ENCODE data around the gene CLSTN3.
"Not testable (repeated sequence)": the region's sequence is repeated elsewhere in the genome, so short reads cannot be mapped to it uniquely, and the experiment has no call there.

CLSTN3 gene

GRCh38 chr12:7162691-7163114 lies 32.5 kb downstream of the CLSTN3 start:
- Mint-ChIP-seq H3K9me3 (ENCODE audit: low read depth) (no peaks in the 10 kb centered on the region), H3K27me3 (peaks cover 10% of the 10 kb centered on the region), H3K27ac (no peak overlapping the region), H3K4me3 (peak overlapping the region; percentile 54), H3K4me1 (ENCODE audit: low read depth) (peaks cover 13% of the 10 kb centered on the region), H3K36me3 (no peaks in the 10 kb centered on the region)

GRCh38 chr12:7169951-7170350 lies 39.8 kb downstream of the CLSTN3 start:
- H3K27me3 Mint-ChIP-seq: peaks cover 19% of the 10 kb centered on the region
- H3K4me1 Mint-ChIP-seq (ENCODE audit: low read depth): no peaks in the 10 kb centered on the region
- H3K9me3 Mint-ChIP-seq (ENCODE audit: low read depth): peaks cover 11% of the 10 kb centered on the region
- no peak overlapping the region for H3K4me3 Mint-ChIP-seq
- H3K36me3 Mint-ChIP-seq: peaks cover 7% of the 10 kb centered on the region
- no peak overlapping the region for H3K27ac Mint-ChIP-seq

- Mint-ChIP-seq H3K9me3 (ENCODE audit: low read depth) (peaks cover 11% of the 10 kb centered on the region), H3K4me3 (no peak overlapping the region), H3K27ac (no peak overlapping the region), H3K27me3 (peaks cover 22% of the 10 kb centered on the region), H3K4me1 (ENCODE audit: low read depth) (no peaks in the 10 kb centered on the region), H3K36me3 (peaks cover 7% of the 10 kb centered on the region)
Observed at GRCh38 chr12:7171854-7172253, 41.7 kb downstream of the CLSTN3 start.

GRCh38 chr12:7175493-7175892 lies 45.3 kb downstream of the CLSTN3 start:
- H3K36me3 Mint-ChIP-seq: peaks cover 6% of the 10 kb centered on the region
- no peak overlapping the region for H3K4me3 Mint-ChIP-seq
- no peaks in the 10 kb centered on the region for H3K4me1 Mint-ChIP-seq (ENCODE audit: low read depth)
- H3K9me3 Mint-ChIP-seq (ENCODE audit: low read depth): peaks cover 9% of the 10 kb centered on the region
- H3K27me3 Mint-ChIP-seq: peaks cover 24% of the 10 kb centered on the region
- H3K27ac Mint-ChIP-seq: no peak overlapping the region

- H3K9me3 Mint-ChIP-seq (ENCODE audit: low read depth): peaks cover 5% of the 10 kb centered on the region
- H3K27me3 Mint-ChIP-seq: peaks cover 22% of the 10 kb centered on the region
- no peaks in the 10 kb centered on the region for H3K4me1 Mint-ChIP-seq (ENCODE audit: low read depth)
Observed at GRCh38 chr12:7176595-7176994, 46.4 kb downstream of the CLSTN3 start.

GRCh38 chr12:7178481-7178880 lies 48.3 kb downstream of the CLSTN3 start:
- Mint-ChIP-seq H3K27ac (no peak overlapping the region), H3K27me3 (peaks cover 20% of the 10 kb centered on the region), H3K4me3 (no peak overlapping the region), H3K9me3 (ENCODE audit: low read depth) (no peaks in the 10 kb centered on the region), H3K4me1 (ENCODE audit: low read depth) (no peaks in the 10 kb centered on the region), H3K36me3 (peaks cover 3% of the 10 kb centered on the region)

More at GRCh38 chr12:7176595-7176994, 46.4 kb downstream of the CLSTN3 start:
- H3K36me3 Mint-ChIP-seq: peaks cover 5% of the 10 kb centered on the region
- no peak overlapping the region for H3K27ac Mint-ChIP-seq
- no peak overlapping the region for H3K4me3 Mint-ChIP-seq

GRCh38 chr12:7180685-7181084 lies 50.5 kb downstream of the CLSTN3 start:
- Mint-ChIP-seq H3K27ac (no peak overlapping the region), H3K36me3 (peaks cover 3% of the 10 kb centered on the region), H3K4me3 (no peak overlapping the region), H3K27me3 (peaks cover 14% of the 10 kb centered on the region), H3K9me3 (ENCODE audit: low read depth) (no peaks in the 10 kb centered on the region), H3K4me1 (ENCODE audit: low read depth) (no peaks in the 10 kb centered on the region)

GRCh38 chr12:7186058-7186457 lies 55.9 kb downstream of the CLSTN3 start:
- H3K9me3 Mint-ChIP-seq (ENCODE audit: low read depth); H3K36me3 Mint-ChIP-seq; H3K27me3 Mint-ChIP-seq; H3K4me3 Mint-ChIP-seq; H3K27ac Mint-ChIP-seq: not testable (repeated sequence)
- peaks cover 18% of the 10 kb centered on the region for H3K4me1 Mint-ChIP-seq (ENCODE audit: low read depth)

- peaks cover 40% of the 10 kb centered on the region for H3K4me1 Mint-ChIP-seq (ENCODE audit: low read depth)
Observed at GRCh38 chr12:7188562-7189397, 58.6 kb downstream of the CLSTN3 start.

GRCh38 chr12:7189398-7190267 lies 59.5 kb downstream of the CLSTN3 start, which contains the start of gene PEX5:
PEX5 (plus strand) TSS chr12:7189686; CDS start chr12:7190378, 692 bp downstream.
- Mint-ChIP-seq H3K27ac (peak within 1 kb of the TSS; percentile 95), H3K4me3 (peak within 1 kb of the TSS; percentile 95), H3K27me3 (no peaks in the 10 kb centered on the region), H3K4me1 (ENCODE audit: low read depth) (peaks cover 46% of the 10 kb centered on the region), H3K36me3 (peaks cover 9% of the 10 kb centered on the region), H3K9me3 (ENCODE audit: low read depth) (no peaks in the 10 kb centered on the region)

More at GRCh38 chr12:7188562-7189397, 58.6 kb downstream of the CLSTN3 start:
- Mint-ChIP-seq H3K4me3 (peak overlapping the region; percentile 95), H3K36me3 (peaks cover 9% of the 10 kb centered on the region), H3K27ac (peak overlapping the region; percentile 95), H3K27me3 (no peaks in the 10 kb centered on the region), H3K9me3 (ENCODE audit: low read depth) (no peaks in the 10 kb centered on the region)

GRCh38 chr12:7190268-7191055 lies 60.3 kb downstream of the CLSTN3 start:
- Mint-ChIP-seq H3K9me3 (ENCODE audit: low read depth) (no peaks in the 10 kb centered on the region), H3K4me1 (ENCODE audit: low read depth) (peaks cover 54% of the 10 kb centered on the region), H3K4me3 (peak overlapping the region; percentile 90), H3K36me3 (peaks cover 9% of the 10 kb centered on the region), H3K27me3 (no peaks in the 10 kb centered on the region), H3K27ac (peak overlapping the region; percentile 81)

GRCh38 chr12:7193674-7194073 lies 63.5 kb downstream of the CLSTN3 start:
- H3K36me3 Mint-ChIP-seq: peaks cover 12% of the 10 kb centered on the region
- no peak overlapping the region for H3K4me3 Mint-ChIP-seq
- no peaks in the 10 kb centered on the region for H3K27me3 Mint-ChIP-seq
- H3K4me1 Mint-ChIP-seq (ENCODE audit: low read depth): peaks cover 49% of the 10 kb centered on the region
- no peaks in the 10 kb centered on the region for H3K9me3 Mint-ChIP-seq (ENCODE audit: low read depth)
- no peak overlapping the region for H3K27ac Mint-ChIP-seq

GRCh38 chr12:7197841-7198240 lies 67.7 kb downstream of the CLSTN3 start:
- peaks cover 21% of the 10 kb centered on the region for H3K4me1 Mint-ChIP-seq (ENCODE audit: low read depth)
- H3K36me3 Mint-ChIP-seq: peaks cover 11% of the 10 kb centered on the region
- no peaks in the 10 kb centered on the region for H3K27me3 Mint-ChIP-seq
- H3K27ac Mint-ChIP-seq: no peak overlapping the region
- no peak overlapping the region for H3K4me3 Mint-ChIP-seq
- no peaks in the 10 kb centered on the region for H3K9me3 Mint-ChIP-seq (ENCODE audit: low read depth)

GRCh38 chr12:7203109-7203508 lies 72.9 kb downstream of the CLSTN3 start:
- H3K27ac Mint-ChIP-seq: no peak overlapping the region
- H3K36me3 Mint-ChIP-seq: peaks cover 33% of the 10 kb centered on the region
- H3K27me3 Mint-ChIP-seq: no peaks in the 10 kb centered on the region

More at GRCh38 chr12:7203109-7203508, 72.9 kb downstream of the CLSTN3 start:
- Mint-ChIP-seq H3K9me3 (ENCODE audit: low read depth) (no peaks in the 10 kb centered on the region), H3K4me1 (ENCODE audit: low read depth) (no peaks in the 10 kb centered on the region), H3K4me3 (no peak overlapping the region)

Measured in activated naive CD8-positive, alpha-beta T cell (primary cell).